ENCODE data around the gene ABCB8.

GRCh38 chr7:150994838-150995510 lies 33.3 kb upstream of the ABCB8 start:
- TF ChIP-seq CTCF (IDR thresholded peaks at IDR 0.05) (no peak), POLR2AphosphoS5 (IDR thresholded peaks at IDR 0.05) (no peak), POLR2A (IDR thresholded peaks at IDR 0.05) (no peak)
